Right renal cortex interstitium (tissue), 3 donors: ENCODE data around the gene JTB. TPM values are rescaled to one million over a fixed set of nuclear protein-coding genes. Genes with fewer than 3 reads are reported as not detected.

ENCODE experiments used
- DNase-seq, 3 donors: peaks; one replicate each; pipeline ENCODE4 v3.0.0-alpha.2; 2013; ENCODE audit warnings: low read depth in 3 of 3, low spot score in 2 of 3
- polyA plus RNA-seq, 3 donors: library from polyadenylated mRNA; unstranded; fragments of 120-200 nt; gene quantifications; one replicate each; pipeline ENCODE4 v1.2.1, GENCODE V29; 2013; ENCODE audit not compliant: insufficient read length in 3 of 3

JTB gene
- polyA plus RNA-seq, 3 donors, result 102 to 114 (median 114) TPM

DNA sequence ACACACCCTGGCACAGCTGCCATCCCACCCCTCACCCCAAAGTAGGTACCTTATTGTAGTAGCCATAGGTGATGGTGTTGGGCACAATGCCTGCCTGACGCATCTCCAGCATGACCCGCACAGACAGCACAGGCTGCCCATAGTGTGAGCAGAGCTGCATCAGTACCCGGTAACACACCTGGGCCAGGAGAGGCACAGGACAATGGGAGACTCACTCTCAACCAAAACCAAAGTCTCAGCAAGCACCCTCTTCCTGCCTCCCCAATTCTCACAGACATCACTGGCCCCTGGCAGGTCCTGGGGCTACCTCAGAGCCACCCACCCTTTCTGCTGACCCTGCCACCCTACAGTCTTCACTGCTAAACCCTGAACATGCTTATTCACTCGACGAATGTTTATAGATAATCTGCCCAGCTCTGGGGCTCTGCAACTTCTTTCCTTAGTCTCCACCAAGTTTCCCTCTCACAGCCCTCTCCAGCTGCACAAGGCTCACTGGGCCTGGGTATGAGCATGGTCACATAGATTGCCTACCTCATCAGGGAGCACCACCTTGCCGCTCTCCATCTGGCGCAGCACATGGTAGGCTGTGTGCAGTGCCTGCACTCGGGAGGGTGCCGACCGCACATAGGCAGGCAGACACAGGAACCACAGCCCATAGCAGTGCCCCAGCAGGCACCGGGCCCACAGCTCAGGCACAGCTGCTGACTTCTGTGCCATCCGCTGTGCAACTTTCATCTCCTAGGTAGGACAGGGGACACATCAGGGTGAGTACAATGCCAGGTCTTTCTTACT, 41.3 kb downstream of the JTB start:
- no peak for DNase-seq

DNA sequence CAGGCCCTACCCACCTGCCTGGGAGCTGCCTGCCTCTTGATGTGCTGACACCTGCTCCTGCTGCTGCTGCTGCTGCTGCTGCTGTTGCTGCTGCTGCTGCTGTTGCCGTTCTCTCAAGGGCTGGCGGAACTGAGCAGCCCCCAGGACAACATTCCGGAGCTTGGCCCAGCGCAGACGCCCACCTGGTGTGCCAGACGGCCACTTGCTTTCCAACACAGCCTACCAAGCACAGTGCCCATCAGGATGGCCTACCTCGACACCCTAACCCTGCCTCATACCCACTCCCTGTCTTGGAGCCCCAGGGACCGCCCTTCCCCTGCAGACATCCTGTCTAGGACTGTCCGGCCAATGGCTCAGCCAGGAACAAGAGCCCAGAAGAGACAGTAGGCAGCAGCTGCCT, 42.7 kb downstream of the JTB start:
- DNase-seq, result no peak

DNA sequence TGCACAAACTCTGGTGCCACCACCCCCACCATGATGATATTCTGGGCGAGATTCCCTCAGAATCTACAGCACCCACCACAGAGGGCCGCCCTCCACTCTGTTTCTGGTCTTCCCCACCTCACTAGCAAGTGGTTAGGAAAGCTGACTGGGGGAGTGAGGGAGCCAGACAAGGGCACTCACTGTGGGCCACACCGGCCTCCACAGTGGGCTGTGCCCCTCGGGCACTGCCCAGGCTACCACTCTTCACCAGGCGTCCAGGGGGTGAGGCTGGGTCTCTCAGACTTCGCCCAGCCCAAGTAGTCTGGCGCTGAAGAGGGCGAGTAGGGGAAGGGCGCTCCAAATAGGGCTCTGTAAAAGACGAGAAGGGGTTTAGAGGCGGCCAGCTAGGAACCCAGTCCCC, 43.5 kb downstream of the JTB start:
- no peak for DNase-seq

DNA sequence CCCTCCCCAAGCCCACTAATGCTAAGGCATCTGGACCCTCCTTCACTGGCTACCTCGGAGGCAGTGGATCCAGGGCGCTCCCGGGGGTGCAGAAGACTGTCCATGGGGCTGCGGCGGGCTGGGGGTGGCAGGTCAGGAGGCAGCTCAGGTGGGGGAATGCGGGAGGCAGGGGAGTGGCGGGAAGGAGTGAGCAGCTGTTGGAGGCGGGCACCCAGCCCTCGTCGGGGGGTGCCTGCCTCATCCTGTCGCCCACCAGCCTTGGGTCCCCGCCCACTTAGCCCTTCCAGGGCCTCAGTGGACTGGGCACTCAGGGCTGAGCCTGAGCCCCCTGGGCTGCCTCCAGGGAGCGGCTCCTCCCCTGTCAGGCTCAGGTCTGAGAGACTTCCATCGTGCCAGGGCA, 44.0 kb downstream of the JTB start:
- no peak for DNase-seq

DNA sequence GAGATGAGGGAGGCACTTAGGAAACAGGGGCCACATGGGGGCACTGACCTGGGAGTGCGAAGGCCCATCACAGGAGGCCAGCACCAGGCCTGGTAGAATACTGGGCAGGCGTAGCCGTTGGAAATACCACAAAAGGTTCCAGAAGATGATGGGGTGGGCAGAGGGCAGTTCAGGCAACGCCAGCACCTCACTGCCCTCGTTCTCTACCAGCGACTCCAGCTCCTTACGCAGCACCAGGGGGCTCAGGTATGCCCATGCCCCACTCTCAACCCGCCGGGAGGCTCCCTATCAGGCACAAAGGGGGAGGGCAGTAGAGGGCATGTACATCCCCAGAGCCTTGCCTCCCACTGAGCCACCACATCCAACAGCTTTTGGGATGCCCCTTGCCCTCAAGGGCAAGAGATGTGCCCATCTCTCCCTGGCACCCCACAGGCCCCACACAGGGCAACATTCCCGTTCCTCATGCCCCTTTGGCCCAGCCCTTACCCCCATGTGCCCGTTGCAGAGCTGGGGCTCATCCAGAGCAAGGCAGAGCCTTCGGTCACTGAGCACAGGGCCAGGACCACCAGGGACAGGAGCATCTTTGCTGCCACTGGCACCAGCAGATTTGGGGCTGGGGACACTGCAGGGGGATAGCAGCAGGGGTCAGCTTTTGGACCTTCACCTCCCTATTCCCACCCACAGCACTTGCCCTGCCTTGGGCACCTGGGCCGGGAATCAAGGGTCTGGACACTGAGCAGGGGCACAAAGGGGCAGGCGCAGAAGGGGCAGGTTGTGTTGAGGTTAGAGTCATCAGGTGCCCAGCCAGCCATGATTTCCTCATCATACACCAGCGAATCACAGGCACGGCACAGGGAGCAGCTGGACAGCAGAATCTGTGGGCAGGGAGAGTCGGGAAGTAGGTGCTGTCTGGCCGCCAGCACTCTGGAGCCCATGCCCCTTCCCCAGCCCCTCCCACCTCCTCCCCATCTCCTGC, 45.0 kb downstream of the JTB start:
- no peak for DNase-seq

DNA sequence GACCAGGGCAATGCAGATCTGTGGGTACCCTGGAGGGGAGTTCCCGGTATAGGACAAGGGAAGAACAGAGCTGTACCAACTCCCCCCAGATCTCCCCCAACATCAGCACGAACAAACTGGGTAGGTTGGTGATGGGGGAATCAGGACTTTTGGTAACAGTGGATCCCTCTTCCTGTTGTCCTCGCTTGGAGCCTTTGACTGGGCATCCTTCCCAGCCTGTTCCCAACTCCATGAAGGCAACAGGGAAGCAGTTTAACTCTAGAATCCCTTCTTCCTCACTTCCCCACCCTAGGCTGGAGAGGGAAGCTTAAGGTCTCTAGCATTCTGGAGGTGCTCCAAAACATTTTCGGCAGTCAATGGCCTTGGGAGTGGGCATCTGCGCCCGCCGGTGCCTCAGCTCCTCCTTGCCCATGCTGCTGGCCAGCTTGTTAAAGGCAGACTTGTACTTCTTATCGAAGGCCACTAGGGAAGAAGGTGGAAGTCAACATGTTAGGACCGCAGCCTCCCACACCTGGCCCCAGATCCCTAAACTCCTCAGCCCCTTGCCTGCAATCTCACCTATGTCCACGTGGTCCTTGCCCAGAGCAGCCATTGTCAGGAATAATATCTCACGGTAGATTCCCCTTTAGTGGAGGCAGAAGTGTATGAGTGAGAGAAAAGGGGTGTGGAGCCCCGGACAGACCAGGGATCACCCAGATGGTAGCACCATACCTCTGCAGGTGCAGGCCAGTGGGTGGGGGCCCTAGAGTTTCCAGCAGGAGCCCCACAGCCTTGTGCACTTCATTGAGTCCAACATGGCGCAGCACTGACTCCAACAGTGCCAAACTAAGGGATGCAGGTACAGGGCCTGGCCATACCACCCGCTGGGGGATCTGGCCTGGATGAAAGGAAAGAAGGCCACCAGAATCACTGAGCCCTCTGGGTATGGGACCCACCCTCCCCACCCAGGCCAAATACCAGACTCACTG, 47.2 kb downstream of the JTB start:
- no peak for DNase-seq

DNA sequence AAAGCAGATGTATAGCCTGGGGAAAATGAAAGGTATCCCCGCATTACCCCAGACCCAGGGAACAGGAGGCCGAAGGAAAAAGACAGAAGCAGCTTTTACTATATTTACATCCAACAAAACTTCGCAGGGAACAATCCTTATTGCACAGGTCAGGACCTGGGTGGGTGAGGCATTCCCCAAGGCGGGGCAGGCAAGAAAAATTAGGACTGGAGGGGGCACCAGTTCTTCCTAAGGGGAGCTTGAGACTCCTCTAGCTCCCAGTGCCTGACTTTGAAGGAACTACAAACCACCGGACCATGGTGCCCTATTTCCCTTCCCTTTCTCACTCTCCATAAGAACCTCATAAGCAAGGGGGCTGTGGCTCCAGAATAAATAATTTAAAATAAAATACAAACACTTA, 48.0 kb downstream of the JTB start:
- DNase-seq, result no peak

DNA sequence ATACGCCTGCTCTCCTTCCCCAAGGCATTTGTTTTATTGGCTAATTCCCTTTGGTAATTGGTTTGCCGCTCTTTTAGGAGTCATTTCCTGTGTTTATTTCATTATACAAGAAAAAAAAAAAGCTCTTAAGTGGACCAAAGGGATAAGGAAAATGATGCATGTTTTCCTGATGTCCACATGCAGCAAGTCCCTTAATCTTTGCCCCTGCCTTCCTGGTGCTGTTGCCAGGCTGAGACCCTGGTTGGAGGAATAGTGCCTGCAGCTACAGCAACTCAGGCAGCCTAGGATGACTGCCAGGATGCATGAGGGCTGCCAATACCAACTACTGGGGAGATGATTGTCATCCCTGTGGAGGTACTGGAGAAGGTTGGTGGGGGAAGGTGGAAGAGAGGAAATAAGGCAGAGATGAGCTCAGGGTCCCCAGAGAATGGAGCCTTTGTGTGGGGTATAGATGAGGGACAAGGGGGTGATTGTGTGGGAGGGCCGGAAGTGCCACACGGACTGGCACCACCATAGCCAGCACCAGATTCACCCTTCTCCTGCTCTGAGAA, 48.6 kb downstream of the JTB start:
- DNase-seq, result no peak

DNA sequence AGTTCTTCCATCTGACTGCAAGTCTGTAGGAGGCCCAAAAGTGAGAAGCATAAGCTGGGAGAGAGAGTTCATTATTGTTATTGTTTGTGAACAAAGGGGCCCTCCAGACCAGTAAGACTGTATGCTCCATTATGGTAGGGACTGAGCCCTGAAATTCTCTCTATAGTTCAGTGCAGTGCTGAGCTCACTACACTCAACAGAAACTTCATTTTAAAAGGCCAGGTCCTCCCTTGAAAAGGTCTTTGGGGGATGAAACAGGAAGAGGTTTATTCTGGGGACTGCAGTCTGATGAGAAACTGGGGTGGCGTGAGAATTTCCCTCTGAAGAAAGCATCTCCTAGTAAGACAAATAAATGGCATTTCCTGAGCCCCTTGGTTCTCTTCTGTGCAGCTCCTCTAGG, 49.2 kb downstream of the JTB start:
- no peak for DNase-seq

DNA sequence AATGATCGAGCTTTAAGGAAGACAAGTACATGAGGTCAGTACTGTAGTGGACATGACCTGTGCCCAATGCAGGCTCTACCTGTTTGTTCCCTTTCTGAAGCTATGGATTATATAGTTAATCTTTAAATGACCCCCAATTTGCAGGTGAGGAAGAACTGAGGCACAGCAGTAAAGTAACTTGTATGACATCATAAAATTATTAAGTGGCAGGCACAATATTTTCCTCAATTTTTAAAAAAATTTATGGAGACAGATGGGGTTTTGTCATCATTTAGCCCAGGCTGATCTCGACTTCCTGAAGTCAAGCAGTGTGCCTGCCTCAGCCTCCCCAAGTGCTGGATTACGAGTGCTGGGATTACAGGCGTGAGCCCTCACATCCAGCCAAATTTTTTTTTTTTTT, 51.1 kb downstream of the JTB start:
- no peak for DNase-seq

Other genes with a start within 250 kb of the JTB start
- gene INTS3, start 249.6 kb downstream of the JTB start, polyA plus RNA-seq, result 10 to 100 TPM; 84.0 to 91.5 (median 85.5) TPM
- gene SLC27A3, start 202.3 kb downstream of the JTB start, polyA plus RNA-seq, result 10 to 100 TPM; 31.5 to 33.3 (median 33.0) TPM
- gene GATAD2B, start 54.7 kb downstream of the JTB start, polyA plus RNA-seq, result 10 to 100 TPM; 25.0 to 26.5 (median 25.5) TPM
- gene DENND4B, start 31.0 kb downstream of the JTB start, polyA plus RNA-seq, result 10 to 100 TPM; 24.5 to 27.2 (median 25.2) TPM
- gene CRTC2, start 19.1 kb downstream of the JTB start, polyA plus RNA-seq, result 10 to 100 TPM; 33.9 to 35.2 (median 34.1) TPM
- gene SLC39A1, start 14.1 kb downstream of the JTB start, polyA plus RNA-seq, result 10 to 100 TPM; 82.7 to 89.8 (median 89.2) TPM
- gene CREB3L4, start 9.8 kb downstream of the JTB start, polyA plus RNA-seq, result 10 to 100 TPM; 31.9 to 37.9 (median 32.3) TPM
- gene RAB13, start 8.7 kb upstream of the JTB start, polyA plus RNA-seq, result 100 to 1,000 TPM; 178 to 193 (median 182) TPM
- gene RPS27, start 13.1 kb upstream of the JTB start, polyA plus RNA-seq, result 1,000 to 10,000 TPM; 3,554 to 3,620 (median 3,570) TPM
- gene NUP210L, start 177.4 kb upstream of the JTB start, polyA plus RNA-seq, result under 1 TPM; 0.03 to 0.04 (median 0.04) TPM
- 100 to 1,000 TPM; 270 to 291 (median 275) TPM for gene TPM3, start 214.4 kb upstream of the JTB start, polyA plus RNA-seq
- not detected for gene CFAP141, start 228.7 kb upstream of the JTB start, polyA plus RNA-seq
- 100 to 1,000 TPM; 164 to 178 (median 166) TPM for gene UBAP2L, start 243.3 kb upstream of the JTB start, polyA plus RNA-seq